ENCODE measurements around the gene POU6F1.

POU6F1 gene

DNA sequence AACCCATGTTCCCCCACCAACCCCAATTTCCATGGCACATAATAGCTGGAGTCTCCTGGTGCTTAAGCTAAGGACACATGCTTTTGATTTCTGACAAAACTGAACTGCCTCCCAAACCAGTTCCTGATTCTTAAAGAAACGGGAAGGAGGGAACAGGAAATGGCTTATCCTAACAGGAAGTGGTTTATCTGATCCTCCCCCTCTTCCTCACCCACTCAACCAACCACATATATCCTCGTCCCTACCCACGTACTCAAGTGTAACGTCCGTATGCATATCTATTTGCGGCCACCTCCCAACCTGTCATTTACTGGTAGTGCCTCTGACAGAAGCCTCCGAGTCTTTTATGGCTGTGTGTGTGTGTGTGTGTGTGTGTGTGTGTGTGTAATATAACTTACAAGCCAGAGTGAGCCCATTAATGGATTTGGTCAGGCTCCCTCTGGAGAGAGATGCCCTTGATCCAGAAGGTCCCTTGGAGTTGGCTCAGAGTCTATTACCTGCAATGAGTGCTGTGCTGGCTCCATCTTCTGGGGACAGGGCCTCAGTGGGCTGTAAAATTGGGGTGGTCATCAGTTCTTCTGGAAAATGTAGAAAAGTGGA is 28.5 kb upstream of the POU6F1 start:
- peak overlapping the region; percentile 7 for H3K4me3 ChIP-seq (ENCODE audit: insufficient read depth, low read depth, low read length, poor library complexity, severe bottlenecking)
- H3K36me3 ChIP-seq (ENCODE audit: control insufficient read depth, insufficient read depth, low read length): peaks cover 25% of the 10 kb centered on the region
- no peak for DNase-seq
- peak overlapping the region; percentile 56 for H3K27ac ChIP-seq (ENCODE audit: insufficient read depth, low read length, poor library complexity, severe bottlenecking)
- no peaks in the 10 kb centered on the region for H3K27me3 ChIP-seq (replicated peaks; ENCODE audit: control insufficient read depth, insufficient read depth, low read length, poor library complexity, severe bottlenecking)
- H3K9me3 ChIP-seq (ENCODE audit: control insufficient read depth, low read length): no peaks in the 10 kb centered on the region
- H3K4me1 ChIP-seq (ENCODE audit: control insufficient read depth, insufficient read depth, low read length, poor library complexity, severe bottlenecking): peaks cover 26% of the 10 kb centered on the region

DNA sequence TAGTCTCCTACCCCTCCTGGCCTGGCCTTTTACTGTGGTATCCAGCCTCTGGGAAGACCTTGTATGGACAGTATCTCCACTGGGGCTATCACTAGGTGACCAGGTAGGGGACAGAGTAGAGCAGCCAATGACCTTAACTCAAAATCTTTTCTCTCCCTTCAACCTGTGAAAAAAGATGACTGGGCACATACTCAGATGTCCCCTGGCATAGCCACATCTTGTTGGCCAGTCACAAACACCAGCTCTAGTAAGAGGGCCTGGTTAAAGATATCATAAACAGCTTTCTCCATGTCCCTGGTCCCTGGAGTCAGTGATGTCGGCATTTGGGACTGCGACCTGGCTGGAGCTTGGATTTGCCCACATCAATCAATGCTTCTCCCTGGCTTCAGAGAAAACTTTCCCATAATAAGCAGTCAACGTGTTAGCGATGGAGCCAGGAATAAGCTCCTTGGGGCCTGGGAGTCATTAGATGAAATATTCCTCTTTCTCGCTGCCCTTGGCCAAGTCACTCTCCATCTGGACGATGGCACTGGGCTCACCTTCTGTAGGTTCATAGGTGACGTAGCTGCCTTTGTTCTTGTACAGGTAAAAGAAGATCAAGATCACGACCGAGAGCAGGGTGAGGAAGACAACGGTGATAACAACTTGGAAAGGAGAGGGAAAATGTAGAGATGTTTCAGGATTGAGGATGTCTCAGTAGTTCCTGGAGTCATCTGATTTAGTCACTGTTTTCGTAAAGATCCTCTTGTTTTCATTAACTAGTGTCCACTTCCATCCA is 27.8 kb upstream of the POU6F1 start:
- Histone ChIP-seq H3K36me3 (ENCODE audit: control insufficient read depth, insufficient read depth, low read length) (peaks cover 32% of the 10 kb centered on the region), H3K27me3 (replicated peaks; ENCODE audit: control insufficient read depth, insufficient read depth, low read length, poor library complexity, severe bottlenecking) (no peaks in the 10 kb centered on the region), H3K9me3 (ENCODE audit: control insufficient read depth, low read length) (no peaks in the 10 kb centered on the region), H3K27ac (ENCODE audit: insufficient read depth, low read length, poor library complexity, severe bottlenecking) (peak overlapping the region; percentile 56), H3K4me1 (ENCODE audit: control insufficient read depth, insufficient read depth, low read length, poor library complexity, severe bottlenecking) (peaks cover 31% of the 10 kb centered on the region), H3K4me3 (ENCODE audit: insufficient read depth, low read depth, low read length, poor library complexity, severe bottlenecking) (no peak overlapping the region)
- no peak for DNase-seq

DNA sequence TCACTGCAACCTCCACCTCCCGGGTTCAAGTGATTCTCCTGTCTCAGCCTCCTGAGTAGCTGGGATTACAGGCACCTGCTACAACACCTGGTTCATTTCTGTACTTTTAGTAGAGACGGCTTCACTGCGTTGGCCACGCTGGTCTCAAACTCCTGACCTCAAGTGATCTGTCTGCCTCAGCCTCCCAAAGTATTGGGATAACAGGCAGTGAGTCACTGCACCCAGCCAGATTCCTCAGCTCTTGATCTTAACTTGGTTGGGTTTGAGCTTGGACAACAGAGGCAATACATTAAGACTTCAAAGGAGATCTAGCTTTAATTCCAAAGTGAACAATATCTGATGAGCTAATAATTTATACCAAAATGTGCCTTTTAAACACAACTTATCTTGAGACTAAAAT is 26.4 kb upstream of the POU6F1 start:
- H3K27me3 ChIP-seq (replicated peaks; ENCODE audit: control insufficient read depth, insufficient read depth, low read length, poor library complexity, severe bottlenecking): no peaks in the 10 kb centered on the region
- peaks cover 37% of the 10 kb centered on the region for H3K36me3 ChIP-seq (ENCODE audit: control insufficient read depth, insufficient read depth, low read length)
- no peak overlapping the region for H3K4me3 ChIP-seq (ENCODE audit: insufficient read depth, low read depth, low read length, poor library complexity, severe bottlenecking)
- DNase-seq: no peak
- H3K27ac ChIP-seq (ENCODE audit: insufficient read depth, low read length, poor library complexity, severe bottlenecking): no peak overlapping the region
- H3K4me1 ChIP-seq (ENCODE audit: control insufficient read depth, insufficient read depth, low read length, poor library complexity, severe bottlenecking): peaks cover 38% of the 10 kb centered on the region
- H3K9me3 ChIP-seq (ENCODE audit: control insufficient read depth, low read length): no peaks in the 10 kb centered on the region

DNA sequence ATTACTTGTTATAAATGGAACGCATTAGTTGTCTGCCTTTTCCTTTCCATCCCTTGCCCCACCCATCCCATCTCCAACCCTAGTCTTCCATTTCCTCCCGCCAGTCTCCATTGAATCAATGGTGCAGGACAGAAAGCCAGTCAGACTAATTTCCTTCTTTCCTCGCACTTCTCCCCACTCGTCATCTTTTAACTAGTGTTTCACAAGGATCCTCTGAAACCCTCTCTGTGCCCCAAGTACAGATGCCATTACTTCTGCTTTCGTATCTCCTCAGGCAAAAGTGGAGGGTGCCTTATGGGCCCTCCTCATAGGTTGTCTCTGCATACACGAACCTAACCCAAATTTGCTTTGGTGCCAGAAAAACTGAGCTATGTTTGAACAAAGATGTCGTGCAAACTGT is 25.0 kb upstream of the POU6F1 start:
- Histone ChIP-seq H3K9me3 (ENCODE audit: control insufficient read depth, low read length) (no peaks in the 10 kb centered on the region), H3K4me3 (ENCODE audit: insufficient read depth, low read depth, low read length, poor library complexity, severe bottlenecking) (no peak overlapping the region), H3K36me3 (ENCODE audit: control insufficient read depth, insufficient read depth, low read length) (peaks cover 37% of the 10 kb centered on the region), H3K27ac (ENCODE audit: insufficient read depth, low read length, poor library complexity, severe bottlenecking) (no peak overlapping the region), H3K27me3 (replicated peaks; ENCODE audit: control insufficient read depth, insufficient read depth, low read length, poor library complexity, severe bottlenecking) (no peaks in the 10 kb centered on the region), H3K4me1 (ENCODE audit: control insufficient read depth, insufficient read depth, low read length, poor library complexity, severe bottlenecking) (peaks cover 37% of the 10 kb centered on the region)
- no peak for DNase-seq

DNA sequence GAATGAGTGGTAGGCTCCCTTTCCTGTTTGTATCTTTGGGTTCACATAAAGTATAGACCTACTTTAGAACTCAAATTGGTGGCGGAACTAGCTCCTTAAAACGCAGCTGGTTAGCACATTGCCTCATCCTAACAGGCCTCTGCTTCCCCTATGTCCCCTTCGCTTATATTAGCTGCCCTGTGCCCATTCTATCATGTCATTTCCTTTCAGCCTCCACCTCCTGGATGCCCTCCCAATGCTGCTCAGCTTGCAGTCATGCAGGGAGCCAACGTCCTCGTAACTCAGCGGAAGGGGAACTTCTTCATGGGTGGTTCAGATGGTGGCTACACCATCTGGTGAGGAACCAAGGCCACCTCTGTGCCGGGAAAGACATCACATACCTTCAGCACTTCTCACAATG is 24.3 kb upstream of the POU6F1 start:
- Histone ChIP-seq H3K36me3 (ENCODE audit: control insufficient read depth, insufficient read depth, low read length) (peaks cover 37% of the 10 kb centered on the region), H3K9me3 (ENCODE audit: control insufficient read depth, low read length) (no peaks in the 10 kb centered on the region), H3K4me1 (ENCODE audit: control insufficient read depth, insufficient read depth, low read length, poor library complexity, severe bottlenecking) (peaks cover 30% of the 10 kb centered on the region), H3K4me3 (ENCODE audit: insufficient read depth, low read depth, low read length, poor library complexity, severe bottlenecking) (no peak overlapping the region), H3K27ac (ENCODE audit: insufficient read depth, low read length, poor library complexity, severe bottlenecking) (no peak overlapping the region), H3K27me3 (replicated peaks; ENCODE audit: control insufficient read depth, insufficient read depth, low read length, poor library complexity, severe bottlenecking) (no peaks in the 10 kb centered on the region)
- no peak for DNase-seq

DNA sequence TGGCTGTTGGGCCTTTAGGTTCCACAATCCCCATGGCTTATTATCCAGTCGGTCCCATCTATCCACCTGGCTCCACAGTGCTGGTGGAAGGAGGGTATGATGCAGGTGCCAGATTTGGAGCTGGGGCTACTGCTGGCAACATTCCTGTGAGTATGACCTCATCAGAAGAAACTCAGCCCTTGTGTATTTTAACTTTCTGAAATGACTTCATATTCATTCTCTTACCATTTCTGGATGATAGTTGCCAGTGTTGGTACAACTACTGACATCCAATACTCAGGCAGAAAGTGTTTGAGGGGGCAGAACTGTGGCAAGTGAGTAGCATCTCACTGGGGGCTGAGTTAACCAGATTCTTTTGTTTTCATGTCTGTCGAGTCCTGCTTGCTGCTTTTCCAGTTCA is 23.1 kb upstream of the POU6F1 start:
- Histone ChIP-seq H3K9me3 (ENCODE audit: control insufficient read depth, low read length) (no peaks in the 10 kb centered on the region), H3K27ac (ENCODE audit: insufficient read depth, low read length, poor library complexity, severe bottlenecking) (peak overlapping the region; percentile 10), H3K4me1 (ENCODE audit: control insufficient read depth, insufficient read depth, low read length, poor library complexity, severe bottlenecking) (peaks cover 18% of the 10 kb centered on the region), H3K4me3 (ENCODE audit: insufficient read depth, low read depth, low read length, poor library complexity, severe bottlenecking) (no peak overlapping the region), H3K27me3 (replicated peaks; ENCODE audit: control insufficient read depth, insufficient read depth, low read length, poor library complexity, severe bottlenecking) (no peaks in the 10 kb centered on the region), H3K36me3 (ENCODE audit: control insufficient read depth, insufficient read depth, low read length) (peaks cover 37% of the 10 kb centered on the region)
- no peak for DNase-seq

DNA sequence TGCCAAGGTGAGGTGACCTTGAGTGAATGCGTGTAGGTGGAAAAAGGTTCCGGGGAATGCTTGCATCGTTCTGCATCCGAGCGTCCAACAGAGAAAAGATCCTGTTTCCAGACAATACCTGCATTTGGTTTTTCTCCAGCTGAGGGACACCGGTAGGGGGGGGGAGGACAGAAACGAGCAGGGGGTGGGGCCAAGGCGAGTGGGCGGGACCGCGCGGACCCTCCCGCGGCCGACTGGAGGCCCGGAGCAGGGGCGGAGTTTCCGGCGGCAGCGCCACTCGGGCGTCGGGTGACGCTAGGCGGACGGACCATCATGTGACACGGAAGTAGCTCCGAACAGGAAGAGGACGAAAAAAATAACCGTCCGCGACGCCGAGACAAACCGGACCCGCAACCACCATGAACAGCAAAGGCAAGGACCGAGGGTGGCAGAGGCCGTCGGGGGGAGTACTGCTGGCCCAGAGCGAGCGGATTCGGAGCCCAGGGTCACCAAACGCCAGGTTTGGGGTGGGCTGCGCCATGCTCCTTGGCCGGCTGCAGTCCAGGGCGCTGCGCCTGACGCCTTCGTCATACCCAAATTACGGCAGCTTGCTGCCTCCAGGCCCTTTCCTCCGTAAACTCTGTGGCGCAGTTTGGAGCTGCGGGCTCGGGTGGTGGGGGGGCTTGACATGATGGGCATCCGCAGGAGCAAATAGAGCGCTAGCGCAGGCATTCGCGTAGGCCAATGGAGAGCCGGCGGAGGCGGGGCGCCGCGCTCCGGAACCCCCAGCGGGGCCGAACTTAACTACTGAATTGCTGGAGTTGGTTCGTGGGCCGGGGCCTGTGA is 20.9 kb upstream of the POU6F1 start, which contains the start of gene DAZAP2:
Gene DAZAP2 (plus strand): TSS at position 317 of the 825 bp plus-strand sequence. CDS start 82 bp downstream, at position 399.
- Histone ChIP-seq H3K4me1 (ENCODE audit: control insufficient read depth, insufficient read depth, low read length, poor library complexity, severe bottlenecking) (peaks cover 16% of the 10 kb centered on the region), H3K4me3 (ENCODE audit: insufficient read depth, low read depth, low read length, poor library complexity, severe bottlenecking) (peak within 1 kb of the TSS; percentile 93), H3K9me3 (ENCODE audit: control insufficient read depth, low read length) (no peaks in the 10 kb centered on the region), H3K27me3 (replicated peaks; ENCODE audit: control insufficient read depth, insufficient read depth, low read length, poor library complexity, severe bottlenecking) (no peaks in the 10 kb centered on the region), H3K27ac (ENCODE audit: insufficient read depth, low read length, poor library complexity, severe bottlenecking) (peak within 1 kb of the TSS; percentile 100), H3K36me3 (ENCODE audit: control insufficient read depth, insufficient read depth, low read length) (peaks cover 32% of the 10 kb centered on the region)
- DNase-seq: peak; percentile 91 to 95 (median 94)

DNA sequence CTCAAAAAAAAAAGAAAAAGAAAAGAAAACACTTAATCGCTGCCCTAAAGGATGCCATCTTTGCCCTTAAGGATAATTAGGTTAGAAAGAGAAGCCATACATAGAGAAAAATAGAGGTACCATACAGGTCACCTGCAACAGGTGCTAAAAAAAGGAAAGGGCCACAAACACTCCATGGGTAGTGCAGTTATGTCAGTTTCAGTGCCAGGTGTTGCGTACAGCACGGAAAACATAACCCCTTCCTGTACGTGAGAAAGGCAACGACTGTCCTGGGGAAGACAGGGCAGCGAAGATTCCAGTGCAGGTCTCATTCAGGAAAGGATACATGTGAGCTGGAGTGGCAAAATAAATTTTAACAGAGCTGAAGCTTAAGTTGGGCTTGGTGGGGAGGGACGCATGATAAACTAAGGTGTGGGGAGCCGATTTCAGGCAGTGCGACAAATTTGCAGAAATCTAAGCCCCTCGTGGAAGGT is 20.2 kb upstream of the POU6F1 start:
- no peak for DNase-seq
- peak overlapping the region; percentile 93 for H3K4me3 ChIP-seq (ENCODE audit: insufficient read depth, low read depth, low read length, poor library complexity, severe bottlenecking)
- no peaks in the 10 kb centered on the region for H3K27me3 ChIP-seq (replicated peaks; ENCODE audit: control insufficient read depth, insufficient read depth, low read length, poor library complexity, severe bottlenecking)

DNA sequence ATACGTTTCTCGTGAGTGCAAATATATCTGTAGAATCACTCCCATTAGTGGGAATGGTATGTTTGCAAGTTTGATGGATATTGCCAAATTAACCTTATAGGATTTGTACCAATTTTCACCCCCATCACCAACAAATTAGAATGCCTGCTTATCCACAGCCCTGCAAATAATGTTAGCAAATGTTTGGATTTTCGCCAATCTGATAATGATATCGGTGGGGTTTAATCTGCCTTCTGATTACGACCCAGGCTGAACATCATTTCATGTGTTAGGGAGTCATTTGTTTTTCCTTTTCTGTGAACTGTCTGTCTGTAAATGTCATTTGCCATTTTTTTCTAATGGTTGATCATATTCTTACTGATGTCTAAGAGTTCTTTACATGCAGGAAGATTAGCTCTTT is 16.7 kb upstream of the POU6F1 start:
- Histone ChIP-seq H3K4me3 (ENCODE audit: insufficient read depth, low read depth, low read length, poor library complexity, severe bottlenecking) (no peak overlapping the region), H3K9me3 (ENCODE audit: control insufficient read depth, low read length) (no peaks in the 10 kb centered on the region), H3K27ac (ENCODE audit: insufficient read depth, low read length, poor library complexity, severe bottlenecking) (no peak overlapping the region), H3K27me3 (replicated peaks; ENCODE audit: control insufficient read depth, insufficient read depth, low read length, poor library complexity, severe bottlenecking) (no peaks in the 10 kb centered on the region), H3K36me3 (ENCODE audit: control insufficient read depth, insufficient read depth, low read length) (no peaks in the 10 kb centered on the region), H3K4me1 (ENCODE audit: control insufficient read depth, insufficient read depth, low read length, poor library complexity, severe bottlenecking) (peaks cover 5% of the 10 kb centered on the region)
- DNase-seq: no peak

More for the DNA sequence above, 20.2 kb upstream of the POU6F1 start:
- Histone ChIP-seq H3K9me3 (ENCODE audit: control insufficient read depth, low read length) (no peaks in the 10 kb centered on the region), H3K27ac (ENCODE audit: insufficient read depth, low read length, poor library complexity, severe bottlenecking) (peak overlapping the region; percentile 100), H3K4me1 (ENCODE audit: control insufficient read depth, insufficient read depth, low read length, poor library complexity, severe bottlenecking) (peaks cover 16% of the 10 kb centered on the region), H3K36me3 (ENCODE audit: control insufficient read depth, insufficient read depth, low read length) (peaks cover 27% of the 10 kb centered on the region)
